MM.1S (cell line): ENCODE measurements around the gene SNX18.

Source experiments
- DNase-seq: peaks from one replicate; pipeline ENCODE4 v3.0.0-alpha.2; 2015
- H2AFZ ChIP-seq: fragments of 300-600 bp; sonication (generic); 2 replicates; pipeline ENCODE4 v1.6.0; 2016; ENCODE audit warnings: antibody characterized with exemption, low read length
- H3F3A ChIP-seq: fragments of 300-600 bp; sonication (generic); 2 replicates; pipeline ENCODE4 v1.6.1; 2016; ENCODE audit warnings: mild to moderate bottlenecking, antibody characterized with exemption, low read length, moderate library complexity, mixed read lengths; ENCODE audit not compliant: insufficient read depth
- H3K27ac ChIP-seq: fragments of 300-600 bp; sonication (generic); 2 replicates; pipeline ENCODE4 v1.5.1; 2016; ENCODE audit warnings: mild to moderate bottlenecking, low read length
- H3K27me3 ChIP-seq: fragments of 300-600 bp; sonication (generic); replicated peaks from 2 replicates; pipeline ENCODE4 v1.6.0; 2016; ENCODE audit warnings: low read length; ENCODE audit not compliant: insufficient read depth
- H3K36me3 ChIP-seq: fragments of 300-600 bp; sonication (generic); replicated peaks from 2 replicates; pipeline ENCODE4 v1.6.1; 2016; ENCODE audit warnings: mild to moderate bottlenecking, low read length, mixed read lengths; ENCODE audit not compliant: insufficient read depth
- H3K4me1 ChIP-seq: fragments of 300-600 bp; sonication (generic); 2 replicates; pipeline ENCODE4 v1.6.1; 2016; ENCODE audit warnings: low read length, mixed read lengths
- H3K4me2 ChIP-seq: fragments of 300-600 bp; sonication (generic); 2 replicates; pipeline ENCODE4 v1.6.0; 2016; ENCODE audit warnings: low read depth, low read length
- H3K4me3 ChIP-seq: fragments of 300-600 bp; sonication (generic); 2 replicates; pipeline ENCODE4 v1.5.1; 2016; ENCODE audit warnings: low read length, mixed read lengths
- H3K79me2 ChIP-seq: fragments of 300-600 bp; sonication (generic); 2 replicates; pipeline ENCODE4 v1.6.1; 2016; ENCODE audit warnings: mixed run types, low read length, mixed read lengths
- H3K9ac ChIP-seq: fragments of 300-600 bp; sonication (generic); 2 replicates; pipeline ENCODE4 v1.6.1; 2016; ENCODE audit warnings: low read length, mixed read lengths
- H3K9me2 ChIP-seq: fragments of 300-600 bp; sonication (generic); replicated peaks from 2 replicates; pipeline ENCODE4 v1.6.1; 2016; ENCODE audit warnings: mild to moderate bottlenecking, low read length, mixed read lengths; ENCODE audit not compliant: insufficient read depth
- H3K9me3 ChIP-seq: fragments of 300-600 bp; sonication (generic); replicated peaks from 2 replicates; pipeline ENCODE4 v1.6.1; 2016; ENCODE audit warnings: mild to moderate bottlenecking, low read length, mixed read lengths; ENCODE audit not compliant: insufficient read depth
- H4K20me1 ChIP-seq: fragments of 300-600 bp; sonication (generic); 2 replicates; pipeline ENCODE4 v1.6.1; 2016; ENCODE audit warnings: mild to moderate bottlenecking, low read length, moderate library complexity, mixed read lengths; ENCODE audit not compliant: insufficient read depth
- CTCF ChIP-seq: fragments of 300-600 bp; sonication (generic); IDR thresholded peaks from 2 replicates; pipeline ENCODE4 v1.5.1; 2016; ENCODE audit warnings: antibody characterized with exemption, low read length, mixed read lengths
- EZH2 ChIP-seq: fragments of 300-600 bp; sonication (generic); optimal IDR thresholded peaks from 2 replicates; pipeline ENCODE3; 2017; ENCODE audit warnings: low read depth, mild to moderate bottlenecking, antibody characterized with exemption, low read length, mixed read lengths
- EZH2phosphoT487 ChIP-seq: fragments of 300-600 bp; sonication (generic); IDR thresholded peaks from 2 replicates; pipeline ENCODE4 v1.6.1; 2018; ENCODE audit warnings: antibody characterized with exemption, low read length

The SNX18 gene

DNA sequence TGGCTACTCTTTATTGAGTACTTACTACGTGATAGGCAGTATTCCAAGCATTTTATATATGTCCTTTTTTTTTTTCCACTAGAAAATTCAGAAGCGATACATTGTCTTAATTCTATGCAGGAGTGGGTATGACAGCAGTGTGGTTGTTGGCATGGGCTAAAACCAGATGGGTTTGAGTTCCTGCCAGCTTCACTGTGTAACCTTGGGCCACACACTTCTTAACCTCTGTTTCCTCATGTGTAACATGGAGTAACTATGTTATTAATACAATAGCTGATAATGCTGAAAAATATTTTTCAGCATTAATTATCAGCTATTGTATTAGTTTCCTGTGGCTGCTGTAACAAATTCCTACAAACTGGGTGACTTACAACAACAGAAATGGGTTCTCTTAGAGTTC is 12.0 kb downstream of the SNX18 start:
- H3K9me2 ChIP-seq = no peaks in the 10 kb centered on the region
- no peaks in the 10 kb centered on the region for H3K36me3 ChIP-seq
- H4K20me1 ChIP-seq = 0 out of 2 replicates have a peak, but pooled peaks cover 11% of the 10 kb centered on the region
- H3K4me1 ChIP-seq = peaks cover 5% of the 10 kb centered on the region
- H3K27me3 ChIP-seq = no peaks in the 10 kb centered on the region
- TF ChIP-seq CTCF (no peak), EZH2 (no peak)
- H3K9ac ChIP-seq = no peak overlapping the region
- H3K4me3 ChIP-seq = no peak overlapping the region
- no peak overlapping the region for H2AFZ ChIP-seq
- no peak overlapping the region for H3K27ac ChIP-seq
- peaks cover 99% of the 10 kb centered on the region for H3K79me2 ChIP-seq
- H3F3A ChIP-seq = peaks cover 1% of the 10 kb centered on the region; the same call in 1 of the 2 replicates
- no peak overlapping the region for H3K4me2 ChIP-seq
- DNase-seq = no peak
- no peaks in the 10 kb centered on the region for H3K9me3 ChIP-seq

DNA sequence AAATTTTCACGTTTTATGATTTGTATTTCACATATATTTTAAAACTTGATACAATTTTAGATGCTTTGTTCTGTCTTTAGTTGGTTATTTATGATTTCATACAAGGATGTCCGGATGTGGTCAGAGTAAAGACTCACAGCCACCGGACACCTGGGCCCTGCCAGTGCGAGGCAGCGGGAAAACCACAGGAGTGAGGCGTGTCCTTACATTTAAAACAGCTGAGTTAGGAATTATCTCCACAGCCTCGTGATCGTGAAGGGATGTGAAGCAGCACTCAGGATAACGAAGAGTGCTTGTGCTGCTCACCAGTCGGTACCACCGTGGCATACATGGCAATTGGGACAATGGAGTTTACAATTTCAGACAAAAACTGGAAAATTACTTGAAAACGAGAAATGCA is 14.0 kb downstream of the SNX18 start:
- Histone ChIP-seq H3K36me3 (no peaks in the 10 kb centered on the region), H4K20me1 (0 out of 2 replicates have a peak, but pooled peaks cover 11% of the 10 kb centered on the region), H3K9ac (no peak overlapping the region), H3K9me2 (no peaks in the 10 kb centered on the region), H3K4me1 (no peaks in the 10 kb centered on the region), H3K9me3 (no peaks in the 10 kb centered on the region), H3F3A (no peaks in the 10 kb centered on the region), H3K27me3 (no peaks in the 10 kb centered on the region), H3K4me3 (no peak overlapping the region), H3K79me2 (peaks cover 95% of the 10 kb centered on the region), H3K27ac (no peak overlapping the region), H3K4me2 (no peak overlapping the region), H2AFZ (no peak overlapping the region)
- DNase-seq = no peak
- TF ChIP-seq EZH2phosphoT487 (no peak), CTCF (no peak), EZH2 (no peak)

- H4K20me1 ChIP-seq = 0 out of 2 replicates have a peak, but pooled peaks cover 6% of the 10 kb centered on the region
- H3K9me2 ChIP-seq = no peaks in the 10 kb centered on the region
- TF ChIP-seq CTCF (no peak), EZH2phosphoT487 (no peak), EZH2 (no peak)
- H3K79me2 ChIP-seq = peaks cover 94% of the 10 kb centered on the region
- H3K4me3 ChIP-seq = no peak overlapping the region
- no peaks in the 10 kb centered on the region for H3K9me3 ChIP-seq
- DNase-seq = no peak
- H3K4me2 ChIP-seq = no peak overlapping the region
- no peaks in the 10 kb centered on the region for H3K27me3 ChIP-seq
- H3K4me1 ChIP-seq = no peaks in the 10 kb centered on the region
- no peaks in the 10 kb centered on the region for H3F3A ChIP-seq
- H3K9ac ChIP-seq = no peak overlapping the region
- H3K27ac ChIP-seq = no peak overlapping the region
- H3K36me3 ChIP-seq = no peaks in the 10 kb centered on the region
- no peak overlapping the region for H2AFZ ChIP-seq
Observed at GRCh38 chr5:54533541-54534190, 16.1 kb downstream of the SNX18 start.
